GM12801 (cell line): ENCODE measurements around the gene VSTM2L.

Source experiments
- TF ChIP-seq, protein P1 (sequence below): IDR thresholded peaks from one replicate; pipeline ENCODE4 v1.5.1; 2011; ENCODE audit warnings: control low read depth; ENCODE audit not compliant: insufficient read length; ENCODE audit errors: extremely low read depth

VSTM2L gene

GRCh38 chr20:37914367-37914671, 11.4 kb downstream of the VSTM2L start:
- TF ChIP-seq, protein P1, sequence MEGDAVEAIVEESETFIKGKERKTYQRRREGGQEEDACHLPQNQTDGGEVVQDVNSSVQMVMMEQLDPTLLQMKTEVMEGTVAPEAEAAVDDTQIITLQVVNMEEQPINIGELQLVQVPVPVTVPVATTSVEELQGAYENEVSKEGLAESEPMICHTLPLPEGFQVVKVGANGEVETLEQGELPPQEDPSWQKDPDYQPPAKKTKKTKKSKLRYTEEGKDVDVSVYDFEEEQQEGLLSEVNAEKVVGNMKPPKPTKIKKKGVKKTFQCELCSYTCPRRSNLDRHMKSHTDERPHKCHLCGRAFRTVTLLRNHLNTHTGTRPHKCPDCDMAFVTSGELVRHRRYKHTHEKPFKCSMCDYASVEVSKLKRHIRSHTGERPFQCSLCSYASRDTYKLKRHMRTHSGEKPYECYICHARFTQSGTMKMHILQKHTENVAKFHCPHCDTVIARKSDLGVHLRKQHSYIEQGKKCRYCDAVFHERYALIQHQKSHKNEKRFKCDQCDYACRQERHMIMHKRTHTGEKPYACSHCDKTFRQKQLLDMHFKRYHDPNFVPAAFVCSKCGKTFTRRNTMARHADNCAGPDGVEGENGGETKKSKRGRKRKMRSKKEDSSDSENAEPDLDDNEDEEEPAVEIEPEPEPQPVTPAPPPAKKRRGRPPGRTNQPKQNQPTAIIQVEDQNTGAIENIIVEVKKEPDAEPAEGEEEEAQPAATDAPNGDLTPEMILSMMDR = no peak

DNA sequence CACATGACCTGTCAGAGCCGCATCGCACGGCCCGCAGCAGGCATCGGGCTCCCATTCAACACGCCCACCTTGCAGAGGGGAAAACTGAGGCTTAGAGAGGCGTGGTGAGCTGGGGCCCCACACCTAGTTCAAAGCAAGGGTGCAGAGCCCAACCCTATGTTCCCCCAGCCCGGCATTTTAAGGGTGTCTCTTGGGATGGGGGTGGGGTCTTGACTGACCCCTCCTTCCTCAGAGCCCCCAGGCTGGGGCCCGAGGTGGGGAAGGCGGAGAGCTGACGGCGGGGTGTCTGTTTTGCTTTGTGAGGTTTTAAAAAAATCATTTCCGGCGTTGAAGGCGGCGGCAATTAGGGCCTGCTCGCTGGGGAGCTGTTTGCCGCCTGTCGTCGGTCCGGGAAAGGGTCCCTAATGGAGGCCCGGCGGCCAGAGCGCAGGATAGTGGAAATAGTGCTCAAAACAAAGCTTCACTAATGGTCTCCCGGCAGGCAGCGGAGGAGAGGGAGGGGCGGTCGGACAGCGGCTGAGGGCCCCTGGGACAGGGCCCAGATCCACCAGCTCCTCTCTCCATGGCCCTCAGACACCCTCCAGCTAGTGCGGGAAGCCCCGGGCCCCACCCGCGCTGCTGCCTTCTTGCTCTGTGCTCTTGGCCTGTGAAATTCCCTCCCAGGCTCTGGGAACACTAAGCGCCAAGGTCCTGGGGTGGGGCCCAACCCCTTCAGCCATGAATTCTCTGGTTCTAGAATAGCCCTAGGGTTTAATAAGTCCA, 11.9 kb downstream of the VSTM2L start:
- TF ChIP-seq, protein P1 = no peak

- TF ChIP-seq, protein P1 = no peak
Observed at GRCh38 chr20:37915434-37915787, 12.5 kb downstream of the VSTM2L start.

DNA sequence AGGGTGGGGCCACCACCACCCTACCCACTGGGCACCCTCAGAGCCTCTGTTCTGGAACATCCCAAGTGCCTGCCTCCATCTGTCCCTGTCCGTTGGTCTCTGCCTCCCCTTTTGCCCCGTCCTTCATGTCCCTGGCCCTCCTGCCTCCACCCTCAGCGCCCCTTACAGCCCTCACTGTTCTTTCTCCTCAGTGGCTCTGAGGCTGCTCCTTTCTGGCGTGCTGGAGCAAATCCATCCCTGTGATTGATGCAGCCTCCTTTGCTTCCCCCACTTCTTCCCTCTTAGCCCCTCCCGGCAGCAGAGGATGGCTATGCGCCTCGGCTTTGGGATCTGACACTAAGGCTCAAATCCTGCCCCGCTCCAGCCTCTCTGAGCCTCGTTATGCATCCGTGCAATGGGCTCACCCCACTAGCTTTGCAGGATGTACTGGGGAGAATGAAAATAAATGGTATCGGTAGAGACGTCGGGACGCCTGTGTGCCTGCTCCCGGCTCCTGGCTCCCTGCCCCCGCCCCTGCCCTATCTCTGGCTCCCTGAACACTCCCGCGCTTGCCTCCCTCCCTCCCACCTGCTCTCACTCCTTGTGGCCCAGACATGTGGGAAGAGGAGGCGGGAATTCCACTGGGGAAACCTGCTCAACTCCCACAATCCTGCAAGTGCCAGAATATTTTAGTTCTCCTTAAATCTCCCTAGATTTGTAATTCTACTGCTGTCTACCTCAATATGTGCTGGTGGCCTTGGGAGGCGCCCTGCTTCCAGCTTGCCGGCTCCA, 13.1 kb downstream of the VSTM2L start:
- TF ChIP-seq, protein P1 = no peak

DNA sequence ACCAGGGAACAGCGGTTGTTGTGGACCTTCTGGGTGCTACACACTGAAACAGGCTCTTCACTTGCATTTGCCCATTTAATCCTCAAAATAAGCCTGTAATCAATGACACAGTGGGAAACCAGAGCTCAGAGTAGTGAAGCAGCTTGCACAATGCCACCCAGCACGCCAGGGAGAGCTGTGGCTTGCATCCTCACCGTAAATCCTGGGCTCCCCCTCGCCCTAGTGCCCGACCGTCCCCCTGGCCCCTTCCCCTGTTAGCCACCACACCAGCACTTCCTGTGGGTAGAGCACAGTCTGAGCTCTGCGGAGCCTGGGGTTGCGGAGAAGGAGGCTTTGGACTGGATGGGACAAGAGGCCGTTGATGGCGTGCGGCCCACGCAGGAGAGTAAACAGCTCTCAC, 14.5 kb downstream of the VSTM2L start:
- TF ChIP-seq, protein P1 = no peak

DNA sequence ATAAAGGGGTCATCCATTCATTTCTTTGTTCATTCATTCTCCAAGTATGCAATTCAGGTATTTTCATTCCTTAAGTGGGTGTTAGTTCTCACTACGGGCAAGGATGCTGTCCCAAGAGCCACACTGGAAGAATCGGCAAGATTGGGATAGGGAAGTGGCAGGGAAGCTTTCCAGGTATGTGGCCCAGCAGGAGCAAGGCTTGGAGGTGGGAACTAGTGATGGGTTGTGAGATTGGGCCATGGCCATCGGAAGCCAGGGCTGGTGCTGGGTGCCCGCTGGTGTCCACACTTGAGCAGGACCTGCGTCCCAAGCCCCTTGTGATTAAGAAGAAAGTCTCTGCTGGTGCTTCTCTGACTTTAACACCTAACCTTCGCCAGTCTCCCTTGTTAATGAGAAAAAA, 15.1 kb downstream of the VSTM2L start:
- TF ChIP-seq, protein P1 = no peak

- TF ChIP-seq, protein P1 = no peak
Observed at GRCh38 chr20:37919389-37920040, 16.6 kb downstream of the VSTM2L start.
